GM12865 (cell line): Measurements from ENCODE around the gene LGR6.

Experiments used
- DNase-seq: peaks from one replicate; pipeline ENCODE4 v3.0.0; 2010; ENCODE audit warnings: low read depth
- H3K4me3 ChIP-seq: 2 replicates; pipeline ENCODE4 v1.5.1; 2011; ENCODE audit warnings: mild to moderate bottlenecking, low read depth, low read length, control low read depth
- TF ChIP-seq, protein P1 (sequence below): IDR thresholded peaks from 2 replicates; pipeline ENCODE4 v1.5.1; 2011; ENCODE audit warnings: low read length, control low read depth, low read depth, inconsistent platforms; ENCODE audit not compliant: insufficient read depth; ENCODE audit errors: missing control alignments

The LGR6 gene

GRCh38 chr1:202168861-202169260 lies 24.7 kb upstream of the LGR6 start:
- H3K4me3 ChIP-seq, result no peak overlapping the region

GRCh38 chr1:202170726-202171125 lies 22.9 kb upstream of the LGR6 start:
- no peak for DNase-seq
- H3K4me3 ChIP-seq, result no peak overlapping the region
- TF ChIP-seq, protein P1, sequence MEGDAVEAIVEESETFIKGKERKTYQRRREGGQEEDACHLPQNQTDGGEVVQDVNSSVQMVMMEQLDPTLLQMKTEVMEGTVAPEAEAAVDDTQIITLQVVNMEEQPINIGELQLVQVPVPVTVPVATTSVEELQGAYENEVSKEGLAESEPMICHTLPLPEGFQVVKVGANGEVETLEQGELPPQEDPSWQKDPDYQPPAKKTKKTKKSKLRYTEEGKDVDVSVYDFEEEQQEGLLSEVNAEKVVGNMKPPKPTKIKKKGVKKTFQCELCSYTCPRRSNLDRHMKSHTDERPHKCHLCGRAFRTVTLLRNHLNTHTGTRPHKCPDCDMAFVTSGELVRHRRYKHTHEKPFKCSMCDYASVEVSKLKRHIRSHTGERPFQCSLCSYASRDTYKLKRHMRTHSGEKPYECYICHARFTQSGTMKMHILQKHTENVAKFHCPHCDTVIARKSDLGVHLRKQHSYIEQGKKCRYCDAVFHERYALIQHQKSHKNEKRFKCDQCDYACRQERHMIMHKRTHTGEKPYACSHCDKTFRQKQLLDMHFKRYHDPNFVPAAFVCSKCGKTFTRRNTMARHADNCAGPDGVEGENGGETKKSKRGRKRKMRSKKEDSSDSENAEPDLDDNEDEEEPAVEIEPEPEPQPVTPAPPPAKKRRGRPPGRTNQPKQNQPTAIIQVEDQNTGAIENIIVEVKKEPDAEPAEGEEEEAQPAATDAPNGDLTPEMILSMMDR, result no peak

More at GRCh38 chr1:202168861-202169260, 24.7 kb upstream of the LGR6 start:
- TF ChIP-seq, protein P1, result no peak
- DNase-seq, result no peak

DNA sequence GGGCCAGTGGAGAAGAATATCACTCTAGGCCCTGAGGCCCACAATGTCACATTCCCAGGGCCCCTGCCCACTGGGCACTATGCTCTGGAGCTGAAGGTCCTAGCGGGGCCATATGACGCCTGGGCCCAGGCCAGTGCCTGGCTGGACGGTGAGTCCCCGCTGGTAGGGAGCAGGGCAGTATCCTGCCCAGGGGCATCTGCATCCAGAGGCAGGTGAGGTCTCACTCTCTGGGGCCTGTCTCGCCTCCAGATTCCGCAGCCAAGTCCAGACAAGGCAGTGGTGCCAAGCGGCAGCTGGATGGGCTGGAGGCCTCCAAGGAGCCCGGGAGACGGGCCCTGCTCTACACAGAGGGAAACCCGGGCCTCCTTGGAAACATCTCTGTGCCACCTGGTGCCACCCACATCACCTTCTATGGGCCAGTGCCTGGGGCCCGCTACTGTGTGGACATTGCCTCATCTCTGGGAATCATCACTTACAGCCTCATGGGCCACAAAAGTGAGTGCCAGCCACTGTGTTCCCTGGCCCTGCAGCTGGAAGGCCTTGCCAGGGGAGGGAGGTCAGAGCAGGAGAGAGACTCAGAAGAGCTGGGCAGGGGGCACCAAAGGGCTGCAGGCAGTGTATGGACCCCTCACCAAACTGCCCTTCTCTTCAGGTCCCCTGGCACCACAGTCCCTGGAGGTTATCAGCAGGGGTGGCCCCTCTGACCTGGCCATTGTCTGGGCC lies 22.1 kb upstream of the LGR6 start:
- no peak for DNase-seq
- TF ChIP-seq, protein P1, result no peak
- no peak overlapping the region for H3K4me3 ChIP-seq

DNA sequence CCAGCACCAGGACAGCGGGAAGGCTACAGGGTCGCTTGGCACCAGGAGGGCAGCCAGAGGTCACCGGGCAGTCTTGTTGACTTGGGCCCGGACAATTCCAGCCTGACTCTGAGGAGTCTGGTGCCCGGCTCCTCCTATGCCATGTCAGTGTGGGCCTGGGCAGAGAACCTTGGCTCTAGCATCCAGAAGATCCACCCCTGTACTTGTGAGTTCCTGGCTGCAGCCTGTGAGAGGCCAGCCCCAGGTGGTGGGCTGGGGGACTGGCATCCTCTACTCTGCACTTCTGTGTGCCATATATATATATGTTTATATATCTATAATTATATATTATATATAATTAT lies 21.6 kb upstream of the LGR6 start:
- H3K4me3 ChIP-seq, result no peak overlapping the region
- TF ChIP-seq, protein P1, result no peak
- DNase-seq, result no peak

- H3K4me3 ChIP-seq, result no peak overlapping the region
- TF ChIP-seq, protein P1, result no peak
- no peak for DNase-seq
Observed at GRCh38 chr1:202173993-202174392, 19.6 kb upstream of the LGR6 start.

DNA sequence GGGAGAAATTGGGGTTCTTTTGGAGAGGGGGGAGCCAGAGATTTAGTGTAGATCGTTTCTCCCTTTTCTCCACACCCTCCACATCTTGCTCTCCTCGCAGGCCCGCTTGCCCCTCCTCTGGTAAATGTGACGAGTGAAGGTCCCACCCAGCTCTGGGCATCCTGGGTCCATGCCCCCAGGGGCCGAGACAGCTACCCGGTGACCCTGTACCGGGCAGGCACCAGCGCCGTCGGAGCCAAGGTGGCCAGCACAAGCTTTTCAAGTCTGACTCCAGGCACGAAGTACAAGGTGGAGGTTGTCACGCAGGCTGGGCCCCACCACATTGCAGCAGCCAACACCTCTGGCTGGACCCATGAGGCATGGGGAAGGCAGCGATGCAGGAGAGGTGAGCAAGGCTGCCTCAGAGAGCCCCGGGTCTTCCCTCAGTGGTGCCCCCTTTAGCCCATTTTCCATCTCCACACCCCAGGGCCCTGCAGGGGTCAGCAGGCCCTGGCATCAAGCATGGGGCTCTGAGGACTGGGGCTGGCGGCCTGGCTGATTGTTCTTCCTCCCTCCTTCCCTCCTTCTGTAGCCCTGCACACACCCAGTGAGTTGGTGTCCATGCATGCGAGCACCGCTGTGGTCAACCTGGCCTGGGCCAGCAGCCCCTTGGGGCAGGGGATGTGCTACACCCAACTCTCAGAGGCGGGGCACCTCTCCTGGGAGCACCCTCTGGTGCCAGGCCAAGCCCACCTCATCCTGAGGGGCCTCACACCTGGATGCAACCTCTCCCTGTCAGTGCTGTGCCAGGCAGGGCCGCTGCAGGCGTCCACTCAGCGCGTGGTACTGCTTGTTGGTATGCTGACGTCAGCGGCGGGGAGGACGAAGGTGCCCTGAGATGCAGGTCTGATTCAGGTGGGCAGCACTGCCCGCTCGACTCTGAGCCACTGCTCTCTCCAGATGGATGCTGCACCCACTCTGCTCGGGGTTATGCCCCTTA lies 16.4 kb upstream of the LGR6 start:
- H3K4me3 ChIP-seq, result no peak overlapping the region
- TF ChIP-seq, protein P1, result no peak
- no peak for DNase-seq
